NCI-H2227 (cell line): Measurements from ENCODE around the gene STARD13.

ENCODE experiments used
- DNase-seq: peaks from one replicate; lab custom pipeline; 2025; ENCODE audit not compliant: unreplicated experiment; lab: John Stamatoyannopoulos, UW

Gene STARD13

GRCh38 chr13:33229446-33230177, 55.9 kb downstream of the STARD13 start:
- no peak for DNase-seq

DNA sequence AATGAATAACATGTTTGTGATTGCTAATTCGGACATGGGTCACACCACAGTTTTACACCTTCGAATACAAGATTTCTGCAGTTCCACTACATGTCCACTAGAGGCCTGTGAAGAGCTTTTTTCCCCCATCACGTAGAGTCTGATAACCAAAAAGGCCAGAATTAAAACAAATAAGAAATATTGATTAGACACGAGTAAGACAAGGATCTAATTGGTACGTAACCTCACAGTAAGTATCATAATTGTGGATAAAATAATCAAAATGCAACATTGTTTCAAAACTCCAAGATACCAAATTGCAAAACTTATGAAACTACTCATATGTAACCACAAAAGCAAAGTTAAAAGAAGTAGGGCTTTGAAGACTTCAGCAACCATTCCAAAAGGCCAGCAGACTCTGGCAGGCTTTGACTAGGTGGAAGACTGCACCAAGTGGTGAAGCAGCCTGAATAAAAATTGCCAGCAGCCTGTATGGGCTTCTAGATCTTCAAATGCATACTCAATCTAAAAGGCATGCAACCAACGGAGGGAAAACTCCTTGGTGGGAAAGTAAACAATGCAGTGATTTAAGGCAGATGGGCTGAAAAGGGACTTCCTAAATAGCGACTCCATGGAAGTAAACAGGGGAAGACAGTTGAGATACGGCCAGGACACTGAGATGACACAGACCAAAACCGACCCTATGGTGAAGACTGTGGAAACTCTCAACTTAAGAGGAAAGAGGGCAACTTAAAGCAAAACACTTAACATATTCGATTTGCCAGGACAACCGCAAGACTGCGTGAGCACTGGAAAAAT, 56.7 kb downstream of the STARD13 start:
- DNase-seq, result peak; percentile 45

- no peak for DNase-seq
These were observed 57.5 kb downstream of the STARD13 start for GRCh38 chr13:33227927-33228647.

DNA sequence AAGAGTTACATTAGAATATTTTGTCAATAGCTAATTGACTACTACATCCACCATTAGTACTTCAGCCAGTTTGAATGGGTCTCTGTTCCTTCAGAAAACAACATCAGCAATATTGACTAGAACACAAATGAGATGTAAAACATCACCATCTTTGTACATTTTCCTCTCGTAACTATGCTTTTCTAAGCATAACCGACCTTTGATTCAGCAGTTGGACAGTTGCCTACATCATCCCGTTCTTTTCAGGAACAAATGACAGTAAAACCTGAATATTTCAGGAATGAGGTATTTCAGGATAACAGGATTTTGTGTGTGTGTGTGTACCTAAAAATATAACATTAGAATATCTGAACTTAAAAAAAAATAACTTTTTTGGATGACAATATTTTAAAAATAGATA, 60.9 kb downstream of the STARD13 start:
- no peak for DNase-seq

DNA sequence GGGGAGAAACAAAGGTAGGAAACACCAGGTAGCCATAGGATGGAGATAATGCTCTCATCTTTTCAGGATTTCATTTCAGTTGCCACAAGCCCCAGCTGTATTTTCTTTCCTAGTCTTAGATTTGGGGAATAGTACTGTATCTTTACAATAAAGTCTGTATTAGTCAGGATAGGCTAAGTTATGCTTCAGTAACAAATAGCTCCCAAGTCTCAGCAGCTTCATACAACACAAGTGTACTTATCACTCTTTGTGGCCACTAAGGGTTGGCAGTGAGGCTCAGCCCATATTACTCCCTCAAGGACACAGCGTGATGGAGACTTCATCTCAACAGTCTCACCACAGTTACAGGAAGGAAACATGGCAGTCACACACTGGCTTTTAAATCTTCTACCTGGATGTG, 61.4 kb downstream of the STARD13 start:
- DNase-seq, result no peak

DNA sequence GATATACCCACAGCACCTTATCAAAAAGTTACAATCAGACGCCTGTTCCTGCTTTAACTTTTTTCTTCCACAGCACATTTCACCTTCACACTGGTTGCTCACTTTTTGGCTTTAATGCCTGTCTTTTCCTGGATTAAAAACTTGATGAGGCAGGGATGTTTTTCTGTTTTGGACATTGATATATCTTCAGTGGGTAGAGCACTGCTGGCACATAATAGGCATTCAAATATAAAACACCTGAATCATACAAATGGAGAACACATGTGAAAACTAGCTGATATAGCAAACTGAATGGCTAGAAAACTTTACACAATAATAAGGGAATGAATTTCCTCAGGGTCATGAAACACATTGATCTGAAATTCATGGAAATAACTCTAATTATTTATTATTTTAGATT, 65.6 kb downstream of the STARD13 start:
- DNase-seq, result no peak

DNA sequence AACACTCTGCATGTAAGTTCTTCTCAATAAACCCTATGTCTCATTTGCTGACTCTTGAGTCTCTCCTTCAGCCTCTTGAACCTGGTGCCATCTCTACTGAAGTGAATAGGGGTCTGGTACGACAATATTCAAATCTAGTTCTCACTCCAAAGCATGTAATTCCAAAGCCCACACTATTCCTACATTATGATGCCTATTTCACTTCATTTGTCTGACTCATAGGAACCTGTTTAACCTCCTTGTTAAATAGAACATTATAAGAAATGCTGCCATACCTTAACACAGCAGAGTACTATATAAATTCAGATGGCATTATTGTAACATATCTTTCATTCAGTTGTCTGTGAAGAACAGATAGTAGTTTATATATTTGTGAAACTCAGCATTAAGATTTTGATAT, 67.1 kb downstream of the STARD13 start:
- no peak for DNase-seq

DNA sequence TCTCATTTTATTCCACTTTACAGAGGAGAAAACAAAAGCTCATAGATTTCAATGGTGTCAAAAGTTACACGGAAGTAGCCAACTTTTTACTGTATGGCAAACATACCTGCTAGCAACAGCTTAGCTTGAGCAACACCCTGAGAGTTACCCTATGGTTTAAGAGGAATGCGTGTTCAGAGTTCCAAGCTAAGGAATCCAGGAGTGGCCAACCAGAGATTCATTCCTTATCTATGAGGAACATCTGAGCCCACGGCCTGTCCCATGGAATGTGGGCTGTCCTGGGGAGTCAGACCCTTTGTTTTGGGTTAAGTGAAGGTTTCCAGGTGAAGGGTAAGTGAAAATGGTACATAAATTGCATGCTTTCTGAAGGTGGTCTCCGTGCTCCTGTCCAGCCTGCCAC, 67.5 kb downstream of the STARD13 start:
- no peak for DNase-seq

- no peak for DNase-seq
These were observed 68.3 kb downstream of the STARD13 start for GRCh38 chr13:33217256-33217655.

- no peak for DNase-seq
These were observed 71.8 kb downstream of the STARD13 start for GRCh38 chr13:33213797-33214196.

DNA sequence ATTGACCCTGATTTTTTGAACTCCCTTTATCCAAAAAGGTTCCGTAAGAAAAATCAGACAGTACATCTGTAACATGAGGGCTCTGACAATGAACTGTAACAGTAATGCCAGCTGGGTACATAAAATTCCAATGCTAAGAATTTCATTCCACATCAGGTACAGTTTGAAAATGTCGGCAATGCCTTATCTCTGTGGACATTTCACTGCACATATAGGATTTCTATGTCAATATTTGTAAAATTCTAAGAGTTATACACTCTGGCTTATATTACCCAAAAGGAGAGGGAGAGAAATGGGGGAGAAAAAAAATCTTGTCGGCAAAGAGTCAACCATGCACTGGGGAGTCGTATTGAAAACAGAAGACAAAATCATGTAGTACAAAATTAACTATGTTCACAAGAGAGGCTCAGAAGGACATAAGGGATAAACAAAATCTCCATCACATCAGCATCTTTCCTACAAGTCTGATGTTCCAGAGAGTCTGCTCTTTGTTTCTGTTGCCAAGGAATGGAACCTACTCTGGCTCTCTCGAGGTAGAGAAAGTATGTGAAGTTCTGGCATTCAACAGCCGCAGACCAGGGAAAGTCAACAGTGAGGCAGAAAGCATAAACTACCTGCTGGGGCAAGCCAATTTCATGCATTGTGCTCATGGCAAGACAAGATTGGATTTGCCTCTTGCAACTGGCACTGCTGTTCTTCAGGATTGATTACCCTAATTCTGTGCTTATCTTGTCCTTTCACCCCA, 72.4 kb downstream of the STARD13 start:
- no peak for DNase-seq

GRCh38 chr13:33212396-33212795, 73.2 kb downstream of the STARD13 start:
- no peak for DNase-seq

DNA sequence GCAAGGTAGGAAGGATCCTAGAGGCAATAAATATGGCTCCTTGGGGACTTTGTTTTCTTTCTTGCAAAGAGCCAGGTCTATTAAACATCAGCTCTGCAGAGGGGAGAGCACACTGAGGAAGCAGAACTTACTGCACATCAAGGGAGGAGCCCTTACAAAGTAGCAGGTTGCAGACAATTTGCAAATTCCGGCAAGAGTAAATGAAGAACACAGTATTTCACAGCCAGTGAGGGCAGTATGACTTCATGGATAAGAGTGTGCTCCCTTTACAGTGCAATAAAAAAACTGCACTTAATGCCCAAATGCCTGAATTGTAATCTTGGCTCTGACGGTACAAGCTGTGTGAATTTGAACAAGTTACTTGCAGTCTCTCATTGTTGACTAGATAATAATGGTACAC, 75.5 kb downstream of the STARD13 start:
- no peak for DNase-seq

GRCh38 chr13:33208290-33209220, 77.0 kb downstream of the STARD13 start:
- no peak for DNase-seq

DNA sequence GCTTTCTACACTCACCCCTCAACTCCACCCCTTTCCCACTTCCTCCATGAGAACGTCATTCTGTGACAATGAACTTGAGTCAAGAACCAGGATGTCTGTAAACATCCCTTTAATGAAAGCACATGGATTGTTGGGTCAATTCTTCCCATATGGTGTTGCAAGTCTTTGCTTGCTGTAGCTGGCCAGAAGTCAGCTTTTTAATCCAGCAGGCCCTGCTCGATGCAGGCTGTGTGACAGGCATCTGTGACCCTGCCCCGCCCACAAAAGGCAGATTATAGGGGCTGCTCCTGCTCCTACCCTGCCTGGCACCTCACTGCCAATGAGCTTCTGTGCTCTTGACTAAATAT, 78.0 kb downstream of the STARD13 start:
- DNase-seq, result peak; percentile 5

DNA sequence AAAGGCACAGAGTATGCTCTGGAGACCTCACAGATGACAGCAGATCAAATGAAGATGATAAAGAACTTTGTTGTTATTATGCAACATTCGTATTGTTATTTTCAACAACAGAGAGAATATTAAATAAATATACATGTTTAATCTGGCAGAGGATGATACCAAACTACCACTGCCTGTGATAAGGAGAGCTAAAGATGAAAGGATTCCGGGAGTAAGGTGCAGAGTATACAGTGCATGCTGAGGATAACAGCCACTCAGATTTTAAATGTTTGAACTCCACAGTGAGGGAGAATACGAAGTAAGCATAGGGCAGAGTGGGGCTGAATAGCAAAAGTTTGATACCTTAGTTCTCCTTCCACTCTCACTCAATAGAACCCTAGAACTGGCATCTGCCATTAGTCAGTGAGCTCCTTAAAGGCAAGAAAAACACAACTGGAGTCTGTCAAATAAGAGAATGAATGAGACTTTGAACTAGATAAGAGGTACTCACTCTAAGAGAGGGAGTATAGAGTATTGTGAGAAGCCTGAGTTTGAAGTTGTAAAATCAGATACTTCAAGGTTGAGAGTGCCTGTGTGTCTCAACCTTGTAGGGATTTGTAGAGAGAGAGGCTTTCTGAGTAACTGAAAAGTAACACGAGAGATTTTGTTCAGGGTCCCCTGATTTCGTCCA, 78.5 kb downstream of the STARD13 start:
- DNase-seq, result no peak

GRCh38 chr13:33206425-33206824, 79.1 kb downstream of the STARD13 start:
- DNase-seq, result no peak

DNA sequence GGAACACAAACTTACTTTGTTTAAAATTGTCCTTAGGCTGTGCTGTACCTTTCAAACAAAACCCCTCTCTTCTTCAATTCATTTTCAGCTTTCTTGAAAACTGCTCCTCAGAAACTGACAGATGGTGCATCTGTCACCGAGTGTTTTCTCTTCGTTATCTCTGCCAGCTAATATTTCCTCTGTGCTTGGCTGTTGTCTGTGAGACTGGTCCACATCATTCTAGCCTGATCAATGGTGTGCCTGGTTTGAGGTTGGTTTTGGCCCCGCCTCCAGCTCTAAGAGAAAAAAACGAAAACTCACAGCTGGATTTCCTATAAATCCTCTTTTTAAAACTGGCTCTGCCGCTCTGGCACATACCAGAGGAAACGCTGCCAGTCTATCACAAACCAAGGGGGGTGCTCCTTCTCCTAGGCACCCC, 79.7 kb downstream of the STARD13 start:
- no peak for DNase-seq

- DNase-seq, result no peak
These were observed 80.3 kb downstream of the STARD13 start for GRCh38 chr13:33205224-33205623.
